22Rv1 (cell line): ENCODE results near the gene CALCOCO2.

Experiments used
- CTCF ChIP-seq: fragments of 450-650 bp; IDR thresholded peaks from 2 replicates; pipeline ENCODE4 v1.5.1; 2017; ENCODE audit warnings: mild to moderate bottlenecking
- ZFX ChIP-seq: fragments of 450-650 bp; IDR thresholded peaks from 2 replicates; pipeline ENCODE4 v1.6.1; 2017; ENCODE audit warnings: antibody characterized with exemption, borderline replicate concordance

GRCh38 chr17:48800626-48801217 is 30.1 kb upstream of the CALCOCO2 start:
- TF ChIP-seq CTCF, result no peak
- TF ChIP-seq ZFX, result no peak
